Natural killer cell (primary cell): ENCODE results near the gene TMEM41A. TPM values are rescaled to one million over a fixed set of nuclear protein-coding genes. Genes with fewer than 3 reads are reported as not detected.

ENCODE experiments used
- ATAC-seq, 3 donors: fragments of 150-1000 bp in 2 of 3; fragments of 200-7000 bp in 1 of 3; cut with Tn5 transposase; 1 replicate in 1 of 3; 2 replicates in 2 of 3; pipeline ENCODE4 v1.10.0; 2021; ENCODE audit warnings: mild to moderate bottlenecking in 2 of 3, moderate library complexity in 2 of 3
- DNase-seq, 2 donors: peaks; one replicate each; pipeline versions ENCODE4 v3.0.0 to v3.0.0-alpha.2; 2013 to 2021; ENCODE audit warnings: mixed read lengths in 1 of 2
- H3K27ac ChIP-seq: one replicate; pipeline ENCODE4 v1.5.1; 2013; ENCODE audit warnings: mild to moderate bottlenecking, low read length
- H3K27me3 ChIP-seq: one replicate; pipeline ENCODE4 v1.6.1; 2013; ENCODE audit warnings: low read length; ENCODE audit not compliant: control insufficient read depth, insufficient read depth
- H3K36me3 ChIP-seq: one replicate; pipeline ENCODE4 v1.6.1; 2013; ENCODE audit warnings: low read length; ENCODE audit not compliant: control insufficient read depth, insufficient read depth
- H3K4me1 ChIP-seq: one replicate; pipeline ENCODE4 v1.6.1; 2013; ENCODE audit warnings: low read length; ENCODE audit not compliant: control insufficient read depth, insufficient read depth
- H3K4me3 ChIP-seq: one replicate; pipeline ENCODE4 v1.5.1; 2013; ENCODE audit warnings: low read length
- H3K9me3 ChIP-seq: one replicate; pipeline ENCODE4 v1.6.1; 2013; ENCODE audit warnings: low read length; ENCODE audit not compliant: control insufficient read depth, insufficient read depth
- H3K27ac Mint-ChIP-seq, 2 donors: one replicate each; pipeline ENCODE4 v1.8.0; 2022; ENCODE audit warnings: mild to moderate bottlenecking in 2 of 2, mixed read lengths in 2 of 2, moderate library complexity in 1 of 2
- H3K27me3 Mint-ChIP-seq, 2 donors: one replicate each; pipeline ENCODE4 v1.8.0; 2022; ENCODE audit warnings: low read depth in 2 of 2, mixed read lengths in 2 of 2
- H3K36me3 Mint-ChIP-seq: one replicate; pipeline ENCODE4 v1.8.0; 2022; ENCODE audit warnings: mixed read lengths
- H3K4me1 Mint-ChIP-seq, 2 donors: one replicate each; pipeline ENCODE4 v1.8.0; 2022; ENCODE audit warnings: mixed read lengths in 2 of 2
- H3K4me3 Mint-ChIP-seq: one replicate; pipeline ENCODE4 v1.8.0; 2022; ENCODE audit warnings: mild to moderate bottlenecking, moderate library complexity, mixed read lengths
- H3K9me3 Mint-ChIP-seq, 2 donors: one replicate each; pipeline ENCODE4 v1.8.0; 2022; ENCODE audit warnings: mixed read lengths in 2 of 2
- CTCF ChIP-seq: fragments of 200-600 bp; IDR thresholded peaks from one replicate; pipeline ENCODE4 v1.8.0; 2022; ENCODE audit warnings: antibody characterized with exemption
- WGBS: methylation state at CpG from one replicate; pipeline ENCODE4 v1.1.7; 2013; ENCODE audit warnings: missing lambda C conversion rate; ENCODE audit not compliant: insufficient coverage; 5-methylcytosine and 5-hydroxymethylcytosine counted together
- intact Hi-C: fragments of 100-400 bp; cut with micrococcal nuclease; formaldehyde crosslinking; loops from one replicate; pipeline ENCODE4 v1.14.2; 2022
- total RNA-seq, 4 donors: library from RNA; stranded (reverse); fragments of 120-200 nt in 1 of 4; gene quantifications; one replicate each; pipeline versions ENCODE4 v1.2.3 to v1.2.4, GENCODE V29; 2013 to 2022

TMEM41A gene
- total RNA-seq, 3 donors from 2014 or later (not counting 1 experiment from before 2014, with no cell fraction given), result 28.3 to 35.4 (median 35.0) TPM

GRCh38 chr3:185448107-185448506 is 50.7 kb downstream of the TMEM41A start:
- H3K4me1 Mint-ChIP-seq, result no peaks in the 10 kb centered on the region

GRCh38 chr3:185444329-185444728 is 54.5 kb downstream of the TMEM41A start:
- Histone ChIP-seq H3K4me3 (no peak overlapping the region), H3K36me3 (no peaks in the 10 kb centered on the region), H3K27me3 (no peaks in the 10 kb centered on the region), H3K27ac (no peak overlapping the region), H3K9me3 (no peaks in the 10 kb centered on the region), H3K4me1 (no peaks in the 10 kb centered on the region)
- no peaks in the 10 kb centered on the region for H3K36me3 Mint-ChIP-seq
- no peak overlapping the region for H3K4me3 Mint-ChIP-seq
- DNase-seq (no peak), ATAC-seq (no peak)
- H3K27ac Mint-ChIP-seq, result no peak overlapping the region
- WGBS, result 88% methylated on average over 1 of the region's 2 CpGs
- H3K4me1 Mint-ChIP-seq, result no peaks in the 10 kb centered on the region
- H3K9me3 Mint-ChIP-seq, result no peaks in the 10 kb centered on the region
- TF ChIP-seq CTCF, result no peak
- intact Hi-C loops, result no loop called here
- peaks cover 6 to 8% of the 10 kb centered on the region in 2 donors for H3K27me3 Mint-ChIP-seq

More at GRCh38 chr3:185448107-185448506, 50.7 kb downstream of the TMEM41A start:
- Mint-ChIP-seq H3K27me3 (peaks cover 0 to 8% of the 10 kb centered on the region in 2 donors), H3K9me3 (no peaks in the 10 kb centered on the region), H3K27ac (no peak overlapping the region), H3K4me3 (no peak overlapping the region), H3K36me3 (no peaks in the 10 kb centered on the region)
- DNase-seq, result no peak
- ATAC-seq, result no peak
- no peaks in the 10 kb centered on the region for H3K4me1 ChIP-seq
- H3K27me3 ChIP-seq, result no peaks in the 10 kb centered on the region
- H3K4me3 ChIP-seq, result no peak overlapping the region
- no peaks in the 10 kb centered on the region for H3K9me3 ChIP-seq
- H3K27ac ChIP-seq, result no peak overlapping the region
- no peak for TF ChIP-seq CTCF
- no peaks in the 10 kb centered on the region for H3K36me3 ChIP-seq
- intact Hi-C loops, result no loop called here

- intact Hi-C loops, result no loop called here
- no peaks in the 10 kb centered on the region for H3K4me1 Mint-ChIP-seq
Observed at GRCh38 chr3:185442031-185442430, 56.8 kb downstream of the TMEM41A start.

More at GRCh38 chr3:185442031-185442430, 56.8 kb downstream of the TMEM41A start:
- Mint-ChIP-seq H3K27ac (no peak overlapping the region), H3K36me3 (no peaks in the 10 kb centered on the region), H3K4me3 (no peak overlapping the region), H3K9me3 (no peaks in the 10 kb centered on the region), H3K27me3 (peaks cover 11 to 14% of the 10 kb centered on the region in 2 donors)
- H3K36me3 ChIP-seq, result no peaks in the 10 kb centered on the region
- ATAC-seq (no peak), DNase-seq (no peak)
- TF ChIP-seq CTCF, result no peak
- H3K27ac ChIP-seq, result no peak overlapping the region
- WGBS, result 100% methylated on average over 4 of the region's 6 CpGs
- H3K9me3 ChIP-seq, result no peaks in the 10 kb centered on the region
- H3K4me1 ChIP-seq, result no peaks in the 10 kb centered on the region
- no peaks in the 10 kb centered on the region for H3K27me3 ChIP-seq
- H3K4me3 ChIP-seq, result no peak overlapping the region
